CD4-positive, alpha-beta memory T cell (primary cell): ENCODE results near the gene IFNG-AS1. TPM values are rescaled to one million over a fixed set of nuclear protein-coding genes. Genes with fewer than 3 reads are reported as not detected.

Source experiments
- CTCF ChIA-PET: fragments of 350-600 bp; sonication (Branson Sonifier 250); formaldehyde crosslinking; loops from one replicate; lab custom pipeline; 2021; ENCODE audit warnings: inconsistent platforms; ENCODE audit not compliant: partially characterized antibody; lab: Charles Lee
- POLR2A ChIA-PET: fragments of 350-600 bp; sonication (Branson Sonifier 250); formaldehyde crosslinking; loops from one replicate; lab custom pipeline; 2021; ENCODE audit not compliant: partially characterized antibody; lab: Charles Lee
- DNase-seq, 5 donors: peaks; one replicate each; pipeline versions ENCODE4 v3.0.0 to v3.0.0-alpha.2; 2020 to 2022; ENCODE audit warnings: mixed read lengths in 1 of 5
- H3K27ac ChIP-seq: one replicate; pipeline ENCODE4 v1.7.0; 2013; ENCODE audit warnings: low read depth, low read length
- H3K27me3 ChIP-seq: 2 replicates; pipeline ENCODE4 v1.7.0; 2013; ENCODE audit warnings: mild to moderate bottlenecking, low read length, moderate library complexity; ENCODE audit not compliant: insufficient read depth
- H3K36me3 ChIP-seq: 2 replicates; pipeline ENCODE4 v1.7.0; 2013; ENCODE audit warnings: mild to moderate bottlenecking, low read length, moderate library complexity; ENCODE audit not compliant: insufficient read depth
- H3K4me1 ChIP-seq: 2 replicates; pipeline ENCODE4 v1.7.0; 2013; ENCODE audit warnings: mild to moderate bottlenecking, low read length, moderate library complexity; ENCODE audit not compliant: insufficient read depth
- H3K4me3 ChIP-seq, 2 donors: one replicate each; pipeline ENCODE4 v1.7.0; 2013; ENCODE audit warnings: low read length in 2 of 2, mild to moderate bottlenecking in 1 of 2
- H3K9me3 ChIP-seq, 2 donors: one replicate each; pipeline ENCODE4 v1.7.0; 2013; ENCODE audit warnings: low read length in 2 of 2, control low read depth in 1 of 2; ENCODE audit not compliant: control insufficient read depth in 1 of 2
- H3K27ac Mint-ChIP-seq, 7 donors: one replicate each; pipeline ENCODE4 v1.8.0; 2020 to 2021; ENCODE audit warnings: mixed read lengths in 7 of 7, mild to moderate bottlenecking in 6 of 7, inconsistent platforms in 3 of 7, moderate library complexity in 3 of 7
- H3K27me3 Mint-ChIP-seq, 2 donors: one replicate each; pipeline ENCODE4 v1.8.0; 2020 to 2021; ENCODE audit warnings: mixed read lengths in 2 of 2
- H3K36me3 Mint-ChIP-seq, 2 donors: one replicate each; pipeline ENCODE4 v1.8.0; 2020 to 2021; ENCODE audit warnings: mixed read lengths in 2 of 2, inconsistent platforms in 1 of 2, mild to moderate bottlenecking in 1 of 2
- H3K4me1 Mint-ChIP-seq, 4 donors: one replicate each; pipeline ENCODE4 v1.8.0; 2020 to 2021; ENCODE audit warnings: mixed read lengths in 4 of 4, mild to moderate bottlenecking in 1 of 4
- H3K4me3 Mint-ChIP-seq, 8 donors: one replicate each; pipeline ENCODE4 v1.8.0; 2020 to 2021; ENCODE audit warnings: mixed read lengths in 8 of 8, mild to moderate bottlenecking in 7 of 8, moderate library complexity in 6 of 8, inconsistent platforms in 3 of 8
- H3K9me3 Mint-ChIP-seq, 8 donors: one replicate each; pipeline ENCODE4 v1.8.0; 2020 to 2021; ENCODE audit warnings: mixed read lengths in 8 of 8, mild to moderate bottlenecking in 5 of 8, inconsistent platforms in 3 of 8, moderate library complexity in 1 of 8
- intact Hi-C: fragments of 100-400 bp; cut with micrococcal nuclease; formaldehyde crosslinking; loops from one replicate; pipeline ENCODE4 v1.15.1; 2023
- polyA plus RNA-seq, 2 donors: library from polyadenylated mRNA; unstranded; fragments of 300-500 nt; fragmentation: Illumina TruSeq; gene quantifications; one replicate each; pipeline ENCODE4 v1.2.3, GENCODE V29; 2021
- total RNA-seq, 2 experiments: library from RNA; stranded (reverse); gene quantifications; one replicate each; pipeline ENCODE4 v1.2.3, GENCODE V29; 2021

Gene IFNG-AS1
- total and polyA plus RNA-seq, 4 experiments from 2014 or later: 4.6 to 14.5 (median 11.5) TPM

- H3K4me3 ChIP-seq: no peak overlapping the region
- DNase-seq: peak in 1 of 5 donors; percentile 7
- no peaks in the 10 kb centered on the region for H3K9me3 ChIP-seq
- Mint-ChIP-seq H3K9me3 (no peaks in the 10 kb centered on the region), H3K27ac (no peak overlapping the region), H3K27me3 (no peaks in the 10 kb centered on the region), H3K36me3 (peaks cover 11 to 13% of the 10 kb centered on the region in 2 donors), H3K4me1 (peaks cover 6 to 19% (median 11%) of the 10 kb centered on the region in 4 donors), H3K4me3 (no peak overlapping the region)
- CTCF ChIA-PET: interaction anchor here (0.8 to 2.2 kb wide), 7 partner anchors 10 to 648 kb away, joined by 3 to 6 read pairs (median 4); partner anchors contain the start of gene IFNG-AS1
- H3K27me3 ChIP-seq: no peaks in the 10 kb centered on the region
- H3K4me1 ChIP-seq: peaks cover 6% of the 10 kb centered on the region
- H3K27ac ChIP-seq: no peak overlapping the region
- POLR2A ChIA-PET: interaction anchor here (1.2 kb wide), 1 partner anchor 10 kb away, joined by 4 read pairs; no protein-coding TSS in a partner anchor
- H3K36me3 ChIP-seq: peaks cover 3% of the 10 kb centered on the region
- intact Hi-C loops: loop anchor here (2.0 kb wide), 1 partner anchor 157 kb away; the partner anchor contains the start of gene IFNG
These were observed 12.5 kb downstream of the IFNG-AS1 start for GRCh38 chr12:68001486-68002466.

- peaks cover 3% of the 10 kb centered on the region for H3K36me3 ChIP-seq
- intact Hi-C loops: no loop called here
- H3K27ac ChIP-seq: no peak overlapping the region
- no peak overlapping the region for H3K4me3 ChIP-seq
- ChIA-PET POLR2A (interaction anchor here (1.2 kb wide), 1 partner anchor 14 kb away, joined by 3 read pairs; the partner anchor contains the start of gene IFNG-AS1), CTCF (interaction anchor here (0.7 to 1.1 kb wide), 4 partner anchors 37 to 154 kb away, joined by 3 read pairs; no protein-coding TSS in a partner anchor)
- peaks cover 8 to 21% of the 10 kb centered on the region in 2 donors for H3K36me3 Mint-ChIP-seq
- H3K4me3 Mint-ChIP-seq: no peak overlapping the region
- no peaks in the 10 kb centered on the region for H3K27me3 ChIP-seq
- no peaks in the 10 kb centered on the region for H3K9me3 ChIP-seq
- H3K27me3 Mint-ChIP-seq: no peaks in the 10 kb centered on the region
- peaks cover 0 to 6% (median 3%) of the 10 kb centered on the region in 4 donors for H3K4me1 Mint-ChIP-seq
- H3K9me3 Mint-ChIP-seq: no peaks in the 10 kb centered on the region
- H3K4me1 ChIP-seq: no peaks in the 10 kb centered on the region
- H3K27ac Mint-ChIP-seq: no peak overlapping the region
- no peak for DNase-seq
These were observed 14.5 kb downstream of the IFNG-AS1 start for GRCh38 chr12:68003777-68004176.

GRCh38 chr12:68007033-68007432 lies 17.8 kb downstream of the IFNG-AS1 start:
- no peaks in the 10 kb centered on the region for H3K9me3 ChIP-seq
- ChIA-PET CTCF (no interaction called here), POLR2A (no interaction called here)
- DNase-seq: no peak
- no peak overlapping the region for H3K27ac ChIP-seq
- H3K36me3 ChIP-seq: peaks cover 3% of the 10 kb centered on the region
- H3K9me3 Mint-ChIP-seq: no peaks in the 10 kb centered on the region
- H3K27me3 ChIP-seq: no peaks in the 10 kb centered on the region
- H3K27me3 Mint-ChIP-seq: no peaks in the 10 kb centered on the region
- no peak overlapping the region for H3K4me3 ChIP-seq
- intact Hi-C loops: no loop called here
- peaks cover 10 to 20% (median 18%) of the 10 kb centered on the region in 4 donors for H3K4me1 Mint-ChIP-seq
- no peak overlapping the region for H3K4me3 Mint-ChIP-seq
- H3K4me1 ChIP-seq: peaks cover 19% of the 10 kb centered on the region
- peak overlapping the region in 1 of 7 donors; percentile 35 for H3K27ac Mint-ChIP-seq
- peaks cover 14 to 21% of the 10 kb centered on the region in 2 donors for H3K36me3 Mint-ChIP-seq

- H3K9me3 Mint-ChIP-seq: no peaks in the 10 kb centered on the region
- no peaks in the 10 kb centered on the region for H3K27me3 ChIP-seq
- H3K4me1 ChIP-seq: peaks cover 23% of the 10 kb centered on the region
- H3K4me3 Mint-ChIP-seq: no peak overlapping the region
- intact Hi-C loops: no loop called here
- ChIA-PET CTCF (interaction anchor here (1.0 kb wide), 1 partner anchor 33 kb away, joined by 4 read pairs; no protein-coding TSS in a partner anchor), POLR2A (no interaction called here)
- H3K27ac ChIP-seq: no peak overlapping the region
- peaks cover 14 to 21% of the 10 kb centered on the region in 2 donors for H3K36me3 Mint-ChIP-seq
- DNase-seq: no peak
- H3K4me1 Mint-ChIP-seq: peaks cover 12 to 24% (median 22%) of the 10 kb centered on the region in 4 donors
- H3K27ac Mint-ChIP-seq: no peak overlapping the region
- H3K27me3 Mint-ChIP-seq: no peaks in the 10 kb centered on the region
- peaks cover 3% of the 10 kb centered on the region for H3K36me3 ChIP-seq
- no peaks in the 10 kb centered on the region for H3K9me3 ChIP-seq
- no peak overlapping the region for H3K4me3 ChIP-seq
These were observed 18.2 kb downstream of the IFNG-AS1 start for GRCh38 chr12:68007466-68007865.

GRCh38 chr12:68011206-68011881 lies 22.1 kb downstream of the IFNG-AS1 start:
- intact Hi-C loops: no loop called here
- Histone ChIP-seq H3K27ac (no peak overlapping the region), H3K9me3 (no peaks in the 10 kb centered on the region), H3K36me3 (no peaks in the 10 kb centered on the region), H3K4me1 (peaks cover 28% of the 10 kb centered on the region), H3K4me3 (no peak overlapping the region), H3K27me3 (no peaks in the 10 kb centered on the region)
- Mint-ChIP-seq H3K4me3 (peak overlapping the region in 5 of 8 donors; percentile 20 to 62 (median 30)), H3K27ac (peak overlapping the region in 4 of 7 donors; percentile 10 to 70 (median 28)), H3K4me1 (peaks cover 15 to 28% (median 22%) of the 10 kb centered on the region in 4 donors), H3K9me3 (peaks cover 0 to 4% (median 0%) of the 10 kb centered on the region in 8 donors), H3K27me3 (no peaks in the 10 kb centered on the region), H3K36me3 (peaks cover 12 to 18% of the 10 kb centered on the region in 2 donors)
- ChIA-PET CTCF (interaction anchor here (1.0 to 2.3 kb wide), 2 partner anchors 9 to 29 kb away, joined by 6 to 9 read pairs; no protein-coding TSS in a partner anchor), POLR2A (interaction anchor here (0.9 to 1.4 kb wide), 2 partner anchors 10 to 17 kb away, joined by 4 to 5 read pairs; no protein-coding TSS in a partner anchor)
- no peak for DNase-seq

- Mint-ChIP-seq H3K4me3 (peak overlapping the region in 6 of 8 donors; percentile 20 to 62 (median 40)), H3K27ac (peak overlapping the region in 4 of 7 donors; percentile 10 to 72 (median 54)), H3K27me3 (no peaks in the 10 kb centered on the region), H3K36me3 (peaks cover 15 to 20% of the 10 kb centered on the region in 2 donors), H3K4me1 (peaks cover 15 to 28% (median 22%) of the 10 kb centered on the region in 4 donors), H3K9me3 (peaks cover 0 to 4% (median 0%) of the 10 kb centered on the region in 8 donors)
- Histone ChIP-seq H3K4me1 (peaks cover 28% of the 10 kb centered on the region), H3K9me3 (no peaks in the 10 kb centered on the region), H3K36me3 (no peaks in the 10 kb centered on the region), H3K4me3 (no peak overlapping the region), H3K27me3 (no peaks in the 10 kb centered on the region), H3K27ac (no peak overlapping the region)
- CTCF ChIA-PET: interaction anchor here (1.0 to 2.3 kb wide), 3 partner anchors 9 to 28 kb away, joined by 3 to 9 read pairs (median 6); no protein-coding TSS in a partner anchor
- intact Hi-C loops: no loop called here
- no peak for DNase-seq
- POLR2A ChIA-PET: interaction anchor here (0.5 to 1.4 kb wide), 3 partner anchors 9 to 239 kb away, joined by 4 to 5 read pairs (median 4); no protein-coding TSS in a partner anchor
These were observed 22.6 kb downstream of the IFNG-AS1 start for GRCh38 chr12:68011882-68012207.
